ENCODE measurements around the gene ZNF230.
A peak's percentile ranks its signal among the peaks of the same experiment; 100 is the strongest.

ZNF230 gene

GRCh38 chr19:44042147-44042546, 39.4 kb downstream of the ZNF230 start:
- no peak for DNase-seq (ENCODE audit: low spot score)

GRCh38 chr19:44050740-44051649, 48.2 kb downstream of the ZNF230 start:
- DNase-seq (ENCODE audit: low spot score): no peak

GRCh38 chr19:44051650-44052402, 49.1 kb downstream of the ZNF230 start, which contains the start of gene ZNF223:
Gene ZNF223, plus strand, starts transcription at chr19:44052036. Its CDS starts 3,141 bp downstream, at chr19:44055177.
- DNase-seq (ENCODE audit: low spot score): peak; percentile 74

GRCh38 chr19:44055870-44056269, 53.1 kb downstream of the ZNF230 start:
- DNase-seq (ENCODE audit: low spot score): no peak

GRCh38 chr19:44059229-44059628, 56.5 kb downstream of the ZNF230 start:
- DNase-seq (ENCODE audit: low spot score): no peak

- DNase-seq (ENCODE audit: low spot score): no peak
These were observed 58.3 kb downstream of the ZNF230 start for GRCh38 chr19:44061038-44061437.

Measured in hematopoietic multipotent progenitor cell treated with erythropoietin and hydrocortisone succinate and interleukin-3 and kit ligand, for 15 days (in vitro differentiated cells).